K562 (cell line): ENCODE measurements around the gene MBD6. TPM values are rescaled to one million over a fixed set of nuclear protein-coding genes. Genes with fewer than 3 reads are reported as not detected.

Source experiments
- C11orf30 ChIP-seq: fragments of 450-650 bp; IDR thresholded peaks from 2 replicates; pipeline ENCODE4 v1.6.1; 2016; ENCODE audit warnings: low read depth, mild to moderate bottlenecking
- CEBPB ChIP-seq: fragments of 450-650 bp; IDR thresholded peaks from 2 replicates; pipeline ENCODE4 v1.6.1; 2016; ENCODE audit warnings: missing genetic modification characterization, missing compliant biosample characterization
- EP300 ChIP-seq: IDR thresholded peaks from 2 replicates; pipeline ENCODE4 v1.6.1; 2012; ENCODE audit warnings: low read length, improper control_type of control experiment
- ETV1 ChIP-seq: fragments of 450-650 bp; conservative IDR thresholded peaks from 2 replicates; pipeline ENCODE4 v1.6.1; 2016; ENCODE audit warnings: missing genetic modification characterization, control low read depth, low read depth, missing compliant biosample characterization
- FOXA3 ChIP-seq, 2 experiments: fragments of 450-650 bp in 1 of 2; sonication (generic) in 1 of 2; formaldehyde crosslinking; IDR thresholded peaks in 1 of 2; conservative IDR thresholded peaks in 1 of 2; 2 replicates each; pipeline versions ENCODE4 v1.4.0 to v1.8.0; 2020 to 2022; ENCODE audit warnings: mild to moderate bottlenecking in 2 of 2, missing genetic modification reagents in 1 of 2
- FOXJ2 ChIP-seq: fragments of 200-800 bp; sonication (Bioruptor generic); IDR thresholded peaks from 2 replicates; pipeline ENCODE4 v1.6.1; 2016; ENCODE audit warnings: missing genetic modification characterization, missing compliant biosample characterization
- GABPB1 ChIP-seq: sonication (generic); formaldehyde crosslinking; IDR thresholded peaks from 2 replicates; pipeline ENCODE4 v1.8.0; 2022; ENCODE audit warnings: mild to moderate bottlenecking, missing genetic modification reagents
- HDGF ChIP-seq: fragments of 450-650 bp; IDR thresholded peaks from 2 replicates; pipeline ENCODE4 v1.6.1; 2016
- HNRNPH1 ChIP-seq: fragments of 200-400 bp; formaldehyde crosslinking; optimal IDR thresholded peaks from 2 replicates; pipeline ENCODE3; 2017; ENCODE audit warnings: low read depth, mild to moderate bottlenecking, low read length, moderate library complexity
- HNRNPLL ChIP-seq: fragments of 200-400 bp; formaldehyde crosslinking; IDR thresholded peaks from 2 replicates; pipeline ENCODE4 v1.6.1; 2017; ENCODE audit warnings: low read length, low read depth, mild to moderate bottlenecking; ENCODE audit not compliant: poor library complexity, severe bottlenecking
- ILK ChIP-seq: fragments of 450-650 bp; IDR thresholded peaks from 2 replicates; pipeline ENCODE4 v1.6.1; 2016; ENCODE audit warnings: missing genetic modification characterization, low read depth, mild to moderate bottlenecking, missing compliant biosample characterization, moderate library complexity, borderline replicate concordance
- KLF1 ChIP-seq: fragments of 450-650 bp; IDR thresholded peaks from 2 replicates; pipeline ENCODE4 v1.6.1; 2016; ENCODE audit warnings: missing genetic modification characterization, missing compliant biosample characterization
- NELFE ChIP-seq: IDR thresholded peaks from 2 replicates; pipeline ENCODE4 v1.6.1; 2011; ENCODE audit warnings: mild to moderate bottlenecking; ENCODE audit not compliant: insufficient read depth, insufficient read length
- NR3C1 ChIP-seq: sonication (generic); formaldehyde crosslinking; IDR thresholded peaks from 2 replicates; pipeline ENCODE4 v1.8.1; 2022; ENCODE audit warnings: missing genetic modification reagents
- POLR2A ChIP-seq: fragments of 450-650 bp; conservative IDR thresholded peaks from 2 replicates; pipeline ENCODE4 v1.6.1; 2016
- POLR2B ChIP-seq: fragments of 450-650 bp; IDR thresholded peaks from 2 replicates; pipeline ENCODE4 v1.6.1; 2018; ENCODE audit warnings: low read depth; ENCODE audit not compliant: partially characterized antibody
- POLR2H ChIP-seq: IDR thresholded peaks from 2 replicates; pipeline ENCODE4 v1.6.1; 2016; ENCODE audit warnings: missing genetic modification characterization, low read depth, mild to moderate bottlenecking, control low read depth, missing compliant biosample characterization, moderate library complexity
- PRMT5 ChIP-seq: sonication (generic); formaldehyde crosslinking; IDR thresholded peaks from 2 replicates; pipeline ENCODE4 v1.5.0; 2020; ENCODE audit warnings: missing genetic modification reagents
- SIN3A ChIP-seq, 2 experiments: fragments of 150-350 bp in 1 of 2; IDR thresholded peaks; 2 replicates each; pipeline ENCODE4 v1.6.1; 2011 to 2016; ENCODE audit warnings: borderline replicate concordance in 2 of 2, low read depth in 2 of 2, low read length in 2 of 2, mild to moderate bottlenecking in 2 of 2, moderate library complexity in 2 of 2; ENCODE audit not compliant: control insufficient read depth in 1 of 2
- TEAD4 ChIP-seq, 2 experiments: sonication (generic) in 1 of 2; formaldehyde crosslinking in 1 of 2; IDR thresholded peaks; 2 replicates each; pipeline versions ENCODE4 v1.6.1 to v1.8.0; 2012 to 2022; ENCODE audit warnings: borderline replicate concordance in 1 of 2, inconsistent platforms in 1 of 2, low read length in 1 of 2, mild to moderate bottlenecking in 1 of 2, missing genetic modification reagents in 1 of 2
- ZNF175 ChIP-seq: fragments of 200-800 bp; sonication (Bioruptor generic); IDR thresholded peaks from 2 replicates; pipeline ENCODE4 v1.6.1; 2016; ENCODE audit warnings: low read depth, mild to moderate bottlenecking, missing genetic modification characterization, missing compliant biosample characterization
- ZNF184 ChIP-seq: sonication (generic); formaldehyde crosslinking; IDR thresholded peaks from 2 replicates; pipeline ENCODE4 v1.5.0; 2020; ENCODE audit warnings: missing genetic modification reagents
- ZNF41 ChIP-seq: fragments of 250-450 bp; sonication (Bioruptor Pico); conservative IDR thresholded peaks from 2 replicates; pipeline ENCODE4 v1.4.0; 2020; ENCODE audit warnings: mild to moderate bottlenecking
- polyA plus RNA-seq, 8 experiments: library from polyadenylated mRNA; depleted of rRNA in 4 of 8; stranded (reverse) in 5 of 8; unstranded in 3 of 8; fragments of >200 nt; fragmentation: Nextera tagmentation in 2 of 8; fragmentation: Illumina TruSeq in 1 of 8; extraction: Ambion mirVana in 2 of 8; extraction: Trizol in 1 of 8; gene quantifications; 2 replicates each; pipeline versions ENCODE4 v1.2.1 to v1.2.3, GENCODE V29; 2011 to 2014; ENCODE audit warnings: inconsistent platforms in 1 of 8, missing spikeins in 1 of 8
- total RNA-seq, 7 experiments: library from RNA; depleted of rRNA in 6 of 7; stranded (reverse); fragments of >200 nt in 6 of 7; fragmentation: Illumina TruSeq in 2 of 7; extraction: Trizol in 2 of 7; gene quantifications; 2 replicates each; pipeline versions ENCODE4 v1.2.1 to v1.2.3, GENCODE V29; 2011 to 2021; ENCODE audit warnings: low replicate concordance in 1 of 7
- TF ChIP-seq, protein P1 (sequence below): sonication (generic); formaldehyde crosslinking; IDR thresholded peaks from 2 replicates; pipeline ENCODE4 v1.8.1; 2022; ENCODE audit warnings: missing genetic modification reagents
- TF ChIP-seq, protein P2 (sequence below): fragments of 450-650 bp; IDR thresholded peaks from 2 replicates; pipeline ENCODE4 v1.6.1; 2016
- TF ChIP-seq, protein P3 (sequence below): fragments of 250-450 bp; sonication (Bioruptor Pico); IDR thresholded peaks from 2 replicates; pipeline ENCODE4 v1.5.0; 2020; ENCODE audit warnings: mild to moderate bottlenecking, borderline replicate concordance

Gene MBD6
- total and polyA plus RNA-seq, 9 of the 15 experiments (the other 6 are each of a cell fraction or from before 2014, with no cell fraction given): 2.0 to 54.8 (median 3.8) TPM

DNA sequence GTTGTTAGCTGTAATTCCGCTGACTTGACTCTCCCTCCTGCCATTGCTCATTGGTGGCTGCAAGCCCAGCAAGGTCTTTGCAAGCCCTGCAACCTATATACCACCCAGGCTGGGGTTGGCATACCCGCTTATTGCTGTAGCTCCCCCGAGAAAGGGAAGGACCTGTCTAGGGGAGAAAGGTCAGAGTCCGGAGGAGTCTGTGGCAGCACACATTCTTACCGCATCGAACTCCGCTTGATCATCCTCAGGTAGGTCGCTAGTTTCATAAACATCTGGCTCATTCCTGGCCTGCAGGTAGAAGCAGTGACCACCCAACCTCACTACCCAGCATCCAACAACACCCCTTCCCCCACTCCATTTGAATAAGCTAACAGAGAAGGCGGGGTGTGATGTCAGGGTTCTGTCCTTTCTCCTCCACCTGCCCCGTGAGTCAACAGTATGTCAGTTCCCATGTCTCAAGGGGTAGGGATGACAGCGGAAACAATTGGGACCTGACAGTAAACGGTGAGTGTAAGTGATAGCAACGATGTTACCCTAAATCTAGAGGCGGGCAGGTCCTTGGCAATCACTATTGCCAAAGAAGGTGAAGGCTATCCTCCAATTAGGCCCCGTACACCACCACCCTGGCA lies 23.3 kb downstream of the MBD6 start (continued):
- TF ChIP-seq CEBPB (tag) (no peak), FOXA3 (CRISPR knock-in tag; conservative IDR thresholded peaks at IDR 0.05 in 1 of 2, IDR thresholded peaks at IDR 0.05 in 1 of 2) (no peak), FOXJ2 (tag) (no peak), SIN3A (IDR thresholded peaks at IDR 0.05; ENCODE audit: borderline replicate concordance in 2 of 2, control insufficient read depth in 1 of 2, low read depth in 2 of 2, low read length in 2 of 2) (no peak), ILK (tag) (no peak), C11orf30 (peak; percentile 24; the same call in 1 of the 2 replicates), POLR2A (peak; percentile 49), ZNF175 (CRISPR knock-in tag) (no peak), HNRNPLL (no peak), ZNF41 (CRISPR knock-in tag) (no peak), POLR2H (tag) (no peak), ZNF184 (no peak), KLF1 (tag) (no peak), GABPB1 (no peak), HNRNPH1 (no peak), NELFE (no peak), TEAD4 (IDR thresholded peaks at IDR 0.05; ENCODE audit: low read length) (0 out of 2 replicates have a peak, but pooled peaks have one; percentile 12), TEAD4 (CRISPR knock-in tag; IDR thresholded peaks at IDR 0.05; ENCODE audit: borderline replicate concordance) (no peak), NR3C1 (CRISPR knock-in tag) (no peak), ETV1 (no peak), PRMT5 (CRISPR knock-in tag) (no peak), EP300 (no peak), HDGF (no peak), POLR2B (peak; percentile 53)
- TF ChIP-seq, protein P1, sequence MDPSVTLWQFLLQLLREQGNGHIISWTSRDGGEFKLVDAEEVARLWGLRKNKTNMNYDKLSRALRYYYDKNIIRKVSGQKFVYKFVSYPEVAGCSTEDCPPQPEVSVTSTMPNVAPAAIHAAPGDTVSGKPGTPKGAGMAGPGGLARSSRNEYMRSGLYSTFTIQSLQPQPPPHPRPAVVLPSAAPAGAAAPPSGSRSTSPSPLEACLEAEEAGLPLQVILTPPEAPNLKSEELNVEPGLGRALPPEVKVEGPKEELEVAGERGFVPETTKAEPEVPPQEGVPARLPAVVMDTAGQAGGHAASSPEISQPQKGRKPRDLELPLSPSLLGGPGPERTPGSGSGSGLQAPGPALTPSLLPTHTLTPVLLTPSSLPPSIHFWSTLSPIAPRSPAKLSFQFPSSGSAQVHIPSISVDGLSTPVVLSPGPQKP (CRISPR knock-in tag): no peak
- TF ChIP-seq, protein P2, sequence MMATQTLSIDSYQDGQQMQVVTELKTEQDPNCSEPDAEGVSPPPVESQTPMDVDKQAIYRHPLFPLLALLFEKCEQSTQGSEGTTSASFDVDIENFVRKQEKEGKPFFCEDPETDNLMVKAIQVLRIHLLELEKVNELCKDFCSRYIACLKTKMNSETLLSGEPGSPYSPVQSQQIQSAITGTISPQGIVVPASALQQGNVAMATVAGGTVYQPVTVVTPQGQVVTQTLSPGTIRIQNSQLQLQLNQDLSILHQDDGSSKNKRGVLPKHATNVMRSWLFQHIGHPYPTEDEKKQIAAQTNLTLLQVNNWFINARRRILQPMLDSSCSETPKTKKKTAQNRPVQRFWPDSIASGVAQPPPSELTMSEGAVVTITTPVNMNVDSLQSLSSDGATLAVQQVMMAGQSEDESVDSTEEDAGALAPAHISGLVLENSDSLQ: peak; percentile 70
- TF ChIP-seq, protein P3, sequence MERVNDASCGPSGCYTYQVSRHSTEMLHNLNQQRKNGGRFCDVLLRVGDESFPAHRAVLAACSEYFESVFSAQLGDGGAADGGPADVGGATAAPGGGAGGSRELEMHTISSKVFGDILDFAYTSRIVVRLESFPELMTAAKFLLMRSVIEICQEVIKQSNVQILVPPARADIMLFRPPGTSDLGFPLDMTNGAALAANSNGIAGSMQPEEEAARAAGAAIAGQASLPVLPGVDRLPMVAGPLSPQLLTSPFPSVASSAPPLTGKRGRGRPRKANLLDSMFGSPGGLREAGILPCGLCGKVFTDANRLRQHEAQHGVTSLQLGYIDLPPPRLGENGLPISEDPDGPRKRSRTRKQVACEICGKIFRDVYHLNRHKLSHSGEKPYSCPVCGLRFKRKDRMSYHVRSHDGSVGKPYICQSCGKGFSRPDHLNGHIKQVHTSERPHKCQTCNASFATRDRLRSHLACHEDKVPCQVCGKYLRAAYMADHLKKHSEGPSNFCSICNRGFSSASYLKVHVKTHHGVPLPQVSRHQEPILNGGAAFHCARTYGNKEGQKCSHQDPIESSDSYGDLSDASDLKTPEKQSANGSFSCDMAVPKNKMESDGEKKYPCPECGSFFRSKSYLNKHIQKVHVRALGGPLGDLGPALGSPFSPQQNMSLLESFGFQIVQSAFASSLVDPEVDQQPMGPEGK: no peak
